Neural progenitor cell (in vitro differentiated cells): ENCODE measurements around the gene MMD2. TPM values are rescaled to one million over a fixed set of nuclear protein-coding genes. Genes with fewer than 3 reads are reported as not detected.

Source experiments
- DNase-seq: peaks from one replicate; pipeline ENCODE4 v3.0.0-alpha.2; 2016; ENCODE audit warnings: low spot score
- H2AFZ ChIP-seq: fragments of 200-600 bp; sonication (generic); replicated peaks from 2 replicates; pipeline ENCODE4 v1.6.1; 2016; ENCODE audit warnings: antibody characterized with exemption
- H3F3A ChIP-seq: fragments of 200-600 bp; sonication (generic); 2 replicates; pipeline ENCODE4 v1.6.1; 2016; ENCODE audit warnings: antibody characterized with exemption, low read depth
- H3K27ac ChIP-seq: fragments of 200-600 bp; sonication (generic); 2 replicates; pipeline ENCODE4 v1.5.1; 2016; ENCODE audit warnings: mild to moderate bottlenecking
- H3K27me3 ChIP-seq: fragments of 200-600 bp; sonication (generic); 2 replicates; pipeline ENCODE4 v1.6.1; 2016; ENCODE audit warnings: mild to moderate bottlenecking, moderate library complexity
- H3K36me3 ChIP-seq: fragments of 200-600 bp; sonication (generic); 2 replicates; pipeline ENCODE4 v1.5.1; 2016
- H3K4me1 ChIP-seq: fragments of 200-600 bp; sonication (generic); 2 replicates; pipeline ENCODE4 v1.6.1; 2016; ENCODE audit warnings: mixed run types
- H3K4me2 ChIP-seq: fragments of 200-600 bp; sonication (generic); 2 replicates; pipeline ENCODE4 v1.6.1; 2016
- H3K4me3 ChIP-seq: fragments of 200-600 bp; sonication (generic); 2 replicates; pipeline ENCODE4 v1.5.1; 2016
- H3K79me2 ChIP-seq: fragments of 200-600 bp; sonication (generic); 2 replicates; pipeline ENCODE4 v1.6.1; 2016; ENCODE audit warnings: low read depth
- H3K9ac ChIP-seq: fragments of 200-600 bp; sonication (generic); 2 replicates; pipeline ENCODE4 v1.6.1; 2016
- H3K9me3 ChIP-seq: fragments of 200-600 bp; sonication (generic); 2 replicates; pipeline ENCODE4 v1.5.1; 2016; ENCODE audit warnings: low read depth
- H4K20me1 ChIP-seq: fragments of 200-600 bp; sonication (generic); 2 replicates; pipeline ENCODE4 v1.6.1; 2016; ENCODE audit warnings: low read depth
- H3K27ac Mint-ChIP-seq: 3 replicates; pipeline ENCODE4 v1.8.0; 2021; ENCODE audit warnings: mixed read lengths
- H3K27me3 Mint-ChIP-seq: 2 replicates; pipeline ENCODE4 v1.8.0; 2022; ENCODE audit warnings: low read depth, mild to moderate bottlenecking, inconsistent platforms, moderate library complexity, mixed read lengths; ENCODE audit not compliant: insufficient read depth
- H3K36me3 Mint-ChIP-seq: 3 replicates; pipeline ENCODE4 v1.8.0; 2021; ENCODE audit warnings: mixed read lengths
- H3K4me1 Mint-ChIP-seq: 3 replicates; pipeline ENCODE4 v1.8.0; 2021; ENCODE audit warnings: mixed read lengths
- H3K4me3 Mint-ChIP-seq: 3 replicates; pipeline ENCODE4 v1.8.0; 2021; ENCODE audit warnings: mild to moderate bottlenecking, moderate library complexity, mixed read lengths
- H3K9me3 Mint-ChIP-seq: 3 replicates; pipeline ENCODE4 v1.8.0; 2020; ENCODE audit warnings: mixed read lengths
- CTCF ChIP-seq: fragments of 200-600 bp; sonication (generic); IDR thresholded peaks from 2 replicates; pipeline ENCODE4 v1.5.1; 2017; ENCODE audit warnings: antibody characterized with exemption, mild to moderate bottlenecking
- EZH2 ChIP-seq: fragments of 200-600 bp; sonication (generic); IDR thresholded peaks from 2 replicates; pipeline ENCODE4 v1.6.1; 2017; ENCODE audit warnings: antibody characterized with exemption, mild to moderate bottlenecking, moderate library complexity
- EZH2phosphoT487 ChIP-seq: fragments of 200-600 bp; sonication (generic); IDR thresholded peaks from 2 replicates; pipeline ENCODE4 v1.6.1; 2017; ENCODE audit warnings: antibody characterized with exemption
- total RNA-seq: library from RNA; depleted of rRNA; stranded (reverse); fragments of >200 nt; gene quantifications from 2 replicates; pipeline ENCODE4 v1.2.3, GENCODE V29; 2015; ENCODE audit warnings: low replicate concordance

The MMD2 gene
- total RNA-seq, 1 donor from 2014 or later, result not detected

- Histone ChIP-seq H2AFZ (no peak overlapping the region), H3K4me1 (no peaks in the 10 kb centered on the region), H3K79me2 (no peaks in the 10 kb centered on the region), H3K4me2 (no peak overlapping the region), H3F3A (no peaks in the 10 kb centered on the region), H3K4me3 (no peak overlapping the region), H3K9me3 (no peaks in the 10 kb centered on the region), H3K36me3 (no peaks in the 10 kb centered on the region), H4K20me1 (no peaks in the 10 kb centered on the region), H3K27me3 (peaks cover 9% of the 10 kb centered on the region), H3K9ac (no peak overlapping the region), H3K27ac (no peak overlapping the region)
- Mint-ChIP-seq H3K27ac (no peak overlapping the region), H3K4me3 (no peak overlapping the region), H3K9me3 (no peaks in the 10 kb centered on the region), H3K36me3 (no peaks in the 10 kb centered on the region), H3K27me3 (peaks cover 7% of the 10 kb centered on the region), H3K4me1 (no peaks in the 10 kb centered on the region)
- no peak for TF ChIP-seq CTCF
- TF ChIP-seq EZH2, result no peak
- TF ChIP-seq EZH2phosphoT487, result no peak
- no peak for DNase-seq
These were observed 18.8 kb downstream of the MMD2 start for GRCh38 chr7:4939971-4940728.

GRCh38 chr7:4937411-4937810 is 21.6 kb downstream of the MMD2 start:
- H3K9ac ChIP-seq, result no peak overlapping the region
- H3K27me3 Mint-ChIP-seq, result peaks cover 1% of the 10 kb centered on the region
- TF ChIP-seq CTCF (no peak), EZH2phosphoT487 (no peak), EZH2 (no peak)

GRCh38 chr7:4934419-4935025 is 24.5 kb downstream of the MMD2 start:
- no peak for DNase-seq
- TF ChIP-seq CTCF, result no peak
- no peak for TF ChIP-seq EZH2
- TF ChIP-seq EZH2phosphoT487, result no peak

More at GRCh38 chr7:4937411-4937810, 21.6 kb downstream of the MMD2 start:
- H3K36me3 ChIP-seq, result no peaks in the 10 kb centered on the region
- no peak overlapping the region for H2AFZ ChIP-seq
- H3K27me3 ChIP-seq, result no peaks in the 10 kb centered on the region
- no peak overlapping the region for H3K27ac ChIP-seq
- H3K4me3 Mint-ChIP-seq, result no peak overlapping the region
- no peaks in the 10 kb centered on the region for H3K4me1 ChIP-seq
- no peaks in the 10 kb centered on the region for H3K36me3 Mint-ChIP-seq
- H3K4me2 ChIP-seq, result no peak overlapping the region
- DNase-seq, result no peak
- H3K4me1 Mint-ChIP-seq, result peaks cover under 1% of the 10 kb centered on the region
- H3K9me3 ChIP-seq, result no peaks in the 10 kb centered on the region
- no peaks in the 10 kb centered on the region for H3K9me3 Mint-ChIP-seq
- no peak overlapping the region for H3K27ac Mint-ChIP-seq
- H3F3A ChIP-seq, result no peaks in the 10 kb centered on the region
- no peaks in the 10 kb centered on the region for H3K79me2 ChIP-seq
- no peaks in the 10 kb centered on the region for H4K20me1 ChIP-seq
- no peak overlapping the region for H3K4me3 ChIP-seq

More at GRCh38 chr7:4934419-4935025, 24.5 kb downstream of the MMD2 start:
- H3K9me3 Mint-ChIP-seq, result no peaks in the 10 kb centered on the region
- no peak overlapping the region for H2AFZ ChIP-seq
- H3K4me3 Mint-ChIP-seq, result no peak overlapping the region
- H3K4me1 ChIP-seq, result no peaks in the 10 kb centered on the region
- H3K27me3 Mint-ChIP-seq, result peaks cover 3% of the 10 kb centered on the region
- no peak overlapping the region for H3K27ac Mint-ChIP-seq
- H3K4me3 ChIP-seq, result no peak overlapping the region
- no peak overlapping the region for H3K27ac ChIP-seq
- H3K4me2 ChIP-seq, result no peak overlapping the region
- H3K9ac ChIP-seq, result no peak overlapping the region
- H4K20me1 ChIP-seq, result no peaks in the 10 kb centered on the region
- H3K9me3 ChIP-seq, result no peaks in the 10 kb centered on the region
- no peaks in the 10 kb centered on the region for H3K36me3 ChIP-seq
- no peaks in the 10 kb centered on the region for H3F3A ChIP-seq
- H3K36me3 Mint-ChIP-seq, result no peaks in the 10 kb centered on the region
- peaks cover 7% of the 10 kb centered on the region for H3K4me1 Mint-ChIP-seq
- no peaks in the 10 kb centered on the region for H3K79me2 ChIP-seq
- no peaks in the 10 kb centered on the region for H3K27me3 ChIP-seq
